Mesenchymal stem cell (in vitro differentiated cells and primary cell): ENCODE data around the gene NOTCH1.
A peak's percentile ranks its signal among the peaks of the same experiment; 100 is the strongest.

ENCODE experiments used
- DNase-seq: peaks from one replicate; pipeline ENCODE4 v3.0.0-alpha.2; 2013
- H2AFZ ChIP-seq: one replicate; pipeline ENCODE4 v1.6.1; 2013; ENCODE audit warnings: low read depth, mild to moderate bottlenecking, control low read depth, inconsistent platforms, low read length, moderate library complexity
- H2AK5ac ChIP-seq: 2 replicates; pipeline ENCODE4 v1.6.1; 2013; ENCODE audit warnings: low read length, moderate library complexity, mild to moderate bottlenecking, inconsistent platforms; ENCODE audit not compliant: severe bottlenecking
- H2BK120ac ChIP-seq: one replicate; pipeline ENCODE4 v1.6.1; 2013; ENCODE audit warnings: low read depth, mild to moderate bottlenecking, inconsistent platforms, low read length, moderate library complexity
- H2BK12ac ChIP-seq, 2 experiments: one replicate each; pipeline ENCODE4 v1.6.1; 2013; ENCODE audit warnings: inconsistent platforms in 2 of 2, low read length in 2 of 2, mild to moderate bottlenecking in 2 of 2, moderate library complexity in 2 of 2, control low read depth in 1 of 2
- H2BK15ac ChIP-seq: one replicate; pipeline ENCODE4 v1.6.1; 2013; ENCODE audit warnings: mild to moderate bottlenecking, low read depth, inconsistent platforms; ENCODE audit not compliant: poor library complexity, severe bottlenecking
- H2BK5ac ChIP-seq: 2 replicates; pipeline ENCODE4 v1.6.1; 2013; ENCODE audit warnings: low read depth, mild to moderate bottlenecking, low read length, control low read depth, inconsistent platforms; ENCODE audit not compliant: poor library complexity, severe bottlenecking
- H3K14ac ChIP-seq, 2 experiments: one replicate each; pipeline ENCODE4 v1.6.1; 2013; ENCODE audit warnings: inconsistent platforms in 2 of 2, low read length in 2 of 2, control low read depth in 1 of 2, mild to moderate bottlenecking in 1 of 2, moderate library complexity in 1 of 2
- H3K18ac ChIP-seq, 2 experiments: one replicate each; pipeline ENCODE4 v1.6.1; 2013; ENCODE audit warnings: inconsistent platforms in 2 of 2, low read length in 2 of 2, control low read depth in 1 of 2, low read depth in 1 of 2, mild to moderate bottlenecking in 1 of 2
- H3K23ac ChIP-seq, 2 experiments: one replicate each; pipeline ENCODE4 v1.6.1; 2013; ENCODE audit warnings: inconsistent platforms in 2 of 2, low read length in 2 of 2, mild to moderate bottlenecking in 2 of 2, moderate library complexity in 2 of 2, control low read depth in 1 of 2
- H3K27ac ChIP-seq: 2 replicates; pipeline ENCODE4 v1.5.1; 2013; ENCODE audit warnings: mild to moderate bottlenecking, moderate library complexity, low read length, control low read depth, inconsistent platforms; ENCODE audit not compliant: poor library complexity, severe bottlenecking
- H3K27me3 ChIP-seq, 2 experiments: 2 replicates each; pipeline versions ENCODE4 v1.6.1 to v1.7.0; 2013; ENCODE audit warnings: low read length in 2 of 2, mild to moderate bottlenecking in 2 of 2, moderate library complexity in 2 of 2, control low read depth in 1 of 2, inconsistent platforms in 1 of 2; ENCODE audit not compliant: control insufficient read depth in 1 of 2, insufficient read depth in 1 of 2
- H3K36me3 ChIP-seq, 2 experiments: 2 replicates each; pipeline versions ENCODE4 v1.6.1 to v1.7.0; 2013; ENCODE audit warnings: low read length in 2 of 2, control low read depth in 1 of 2, inconsistent platforms in 1 of 2, low read depth in 1 of 2, mild to moderate bottlenecking in 1 of 2; ENCODE audit not compliant: insufficient read depth in 2 of 2, control insufficient read depth in 1 of 2
- H3K4ac ChIP-seq, 2 experiments: one replicate each; pipeline ENCODE4 v1.6.1; 2013; ENCODE audit warnings: inconsistent platforms in 2 of 2, low read length in 2 of 2, mild to moderate bottlenecking in 2 of 2, moderate library complexity in 2 of 2, control low read depth in 1 of 2, low read depth in 1 of 2
- H3K4me1 ChIP-seq: 2 replicates; pipeline ENCODE4 v1.6.1; 2013; ENCODE audit warnings: low read depth, low read length, control low read depth; ENCODE audit not compliant: control insufficient read depth, insufficient read depth
- H3K4me2 ChIP-seq: 2 replicates; pipeline ENCODE4 v1.6.1; 2013; ENCODE audit warnings: low read length, mild to moderate bottlenecking, inconsistent platforms; ENCODE audit not compliant: poor library complexity, severe bottlenecking
- H3K4me3 ChIP-seq, 2 experiments: 2 replicates each; pipeline versions ENCODE4 v1.5.1 to v1.7.0; 2013; ENCODE audit warnings: low read length in 2 of 2, mild to moderate bottlenecking in 2 of 2, control low read depth in 1 of 2, low read depth in 1 of 2; ENCODE audit not compliant: insufficient read depth in 1 of 2
- H3K79me1 ChIP-seq: replicated peaks from 2 replicates; pipeline ENCODE4 v1.6.1; 2013; ENCODE audit warnings: mild to moderate bottlenecking, control low read depth, low read length, inconsistent platforms; ENCODE audit not compliant: poor library complexity, severe bottlenecking
- H3K9ac ChIP-seq: 2 replicates; pipeline ENCODE4 v1.7.0; 2013; ENCODE audit warnings: mild to moderate bottlenecking, low read length, moderate library complexity
- H3K9me3 ChIP-seq: 2 replicates; pipeline ENCODE4 v1.7.0; 2013; ENCODE audit warnings: mild to moderate bottlenecking, low read length; ENCODE audit not compliant: control insufficient read depth
- H4K8ac ChIP-seq: one replicate; pipeline ENCODE4 v1.6.1; 2013; ENCODE audit warnings: inconsistent platforms, mild to moderate bottlenecking, low read length, moderate library complexity
- H4K91ac ChIP-seq: one replicate; pipeline ENCODE4 v1.6.1; 2013; ENCODE audit warnings: mild to moderate bottlenecking, low read length, inconsistent platforms
- WGBS: methylation state at CpG from one replicate; pipeline ENCODE4 v1.1.7; 2013; ENCODE audit warnings: mixed read lengths; 5-methylcytosine and 5-hydroxymethylcytosine counted together

NOTCH1 gene

GRCh38 chr9:136459425-136459824 is 86.4 kb downstream of the NOTCH1 start:
- no peak overlapping the region for H3K4ac ChIP-seq
- H2BK15ac ChIP-seq, result no peak overlapping the region
- H3K23ac ChIP-seq, result no peak overlapping the region
- no peak overlapping the region for H2BK120ac ChIP-seq
- no peaks in the 10 kb centered on the region for H3K4me1 ChIP-seq
- H3K18ac ChIP-seq, result no peak overlapping the region
- no peak overlapping the region for H2BK5ac ChIP-seq
- no peak overlapping the region for H2AFZ ChIP-seq
- WGBS, result 96% methylated on average over 28 of the region's 28 CpGs
- no peak overlapping the region for H4K91ac ChIP-seq
- no peaks in the 10 kb centered on the region for H3K27me3 ChIP-seq
- no peak overlapping the region for H2BK12ac ChIP-seq
- peaks cover 59% of the 10 kb centered on the region for H3K79me1 ChIP-seq
- no peak for DNase-seq
- H2AK5ac ChIP-seq, result no peak overlapping the region
- no peak overlapping the region for H3K14ac ChIP-seq
- H3K9ac ChIP-seq, result no peak overlapping the region
- H4K8ac ChIP-seq, result no peak overlapping the region
- no peak overlapping the region for H3K27ac ChIP-seq
- H3K4me3 ChIP-seq, result no peak overlapping the region
- no peak overlapping the region for H3K4me2 ChIP-seq
- H3K9me3 ChIP-seq, result no peaks in the 10 kb centered on the region
- peaks cover 94 to 95% of the 10 kb centered on the region in 2 experiments for H3K36me3 ChIP-seq

- H4K8ac ChIP-seq, result no peak overlapping the region
- no peak overlapping the region for H2AK5ac ChIP-seq
- H3K14ac ChIP-seq, result no peak overlapping the region
- no peak overlapping the region for H3K18ac ChIP-seq
- H2BK120ac ChIP-seq, result no peak overlapping the region
- H3K4ac ChIP-seq, result no peak overlapping the region
- H2BK5ac ChIP-seq, result no peak overlapping the region
- no peak overlapping the region for H3K4me3 ChIP-seq
- H2AFZ ChIP-seq, result no peak overlapping the region
- H3K4me1 ChIP-seq, result no peaks in the 10 kb centered on the region
- no peaks in the 10 kb centered on the region for H3K27me3 ChIP-seq
- peaks cover 51% of the 10 kb centered on the region for H3K79me1 ChIP-seq
- H4K91ac ChIP-seq, result no peak overlapping the region
- no peak for DNase-seq
- H3K9me3 ChIP-seq, result no peaks in the 10 kb centered on the region
- no peak overlapping the region for H2BK12ac ChIP-seq
- H3K27ac ChIP-seq, result no peak overlapping the region
- no peak overlapping the region for H2BK15ac ChIP-seq
- WGBS, result 98% methylated on average over 24 of the region's 24 CpGs
- no peak overlapping the region for H3K4me2 ChIP-seq
- H3K9ac ChIP-seq, result no peak overlapping the region
- H3K23ac ChIP-seq, result no peak overlapping the region
- H3K36me3 ChIP-seq, result peaks cover 86 to 88% of the 10 kb centered on the region in 2 experiments
These were observed 88.5 kb downstream of the NOTCH1 start for GRCh38 chr9:136457326-136457725.

DNA sequence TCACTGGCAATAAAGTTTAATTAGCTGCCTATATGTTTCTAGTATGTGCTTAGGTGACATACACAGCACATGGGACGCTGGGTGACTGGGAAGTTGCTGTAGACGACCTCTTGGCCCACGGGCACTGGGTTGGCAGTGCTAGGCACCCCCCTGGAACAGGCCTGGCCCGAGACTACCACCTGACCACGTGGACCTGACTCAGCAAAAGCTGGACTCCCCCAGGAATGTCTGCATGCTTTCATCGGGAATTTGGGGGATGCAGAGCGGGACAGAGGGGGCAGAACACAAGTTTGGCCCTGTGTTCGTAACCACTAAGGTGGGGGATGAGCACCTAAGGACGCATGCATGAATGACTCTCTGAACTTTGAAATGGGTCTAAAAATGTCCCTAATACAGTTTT is 89.6 kb downstream of the NOTCH1 start:
- Histone ChIP-seq H2AFZ (no peak overlapping the region), H3K4me3 (no peak overlapping the region), H2BK12ac (no peak overlapping the region), H2BK15ac (no peak overlapping the region), H3K27ac (no peak overlapping the region), H2AK5ac (no peak overlapping the region), H3K9ac (no peak overlapping the region), H3K14ac (no peak overlapping the region), H3K18ac (no peak overlapping the region), H4K8ac (no peak overlapping the region), H3K79me1 (peaks cover 49% of the 10 kb centered on the region), H3K9me3 (no peaks in the 10 kb centered on the region), H3K27me3 (no peaks in the 10 kb centered on the region), H3K23ac (no peak overlapping the region), H3K4me2 (no peak overlapping the region), H2BK5ac (no peak overlapping the region), H2BK120ac (no peak overlapping the region), H4K91ac (no peak overlapping the region), H3K4ac (no peak overlapping the region), H3K36me3 (peaks cover 80 to 87% of the 10 kb centered on the region in 2 experiments), H3K4me1 (no peaks in the 10 kb centered on the region)
- DNase-seq, result no peak
- WGBS, result 97% methylated on average over 9 of the region's 9 CpGs

- Histone ChIP-seq H3K9me3 (no peaks in the 10 kb centered on the region), H2BK120ac (no peak overlapping the region), H2AFZ (no peak overlapping the region), H3K23ac (no peak overlapping the region), H2BK5ac (no peak overlapping the region), H3K14ac (no peak overlapping the region), H2BK12ac (no peak overlapping the region), H3K9ac (no peak overlapping the region), H2BK15ac (no peak overlapping the region), H3K27ac (no peak overlapping the region), H3K18ac (no peak overlapping the region), H3K36me3 (peaks cover 80 to 88% of the 10 kb centered on the region in 2 experiments), H3K27me3 (no peaks in the 10 kb centered on the region), H3K4me2 (no peak overlapping the region), H4K8ac (no peak overlapping the region), H3K4ac (no peak overlapping the region), H2AK5ac (no peak overlapping the region), H3K4me1 (no peaks in the 10 kb centered on the region), H3K79me1 (peaks cover 51% of the 10 kb centered on the region), H3K4me3 (no peak overlapping the region), H4K91ac (peak overlapping the region; percentile 28)
- 95% methylated on average over 43 of the region's 43 CpGs for WGBS
- DNase-seq, result no peak
These were observed 90.5 kb downstream of the NOTCH1 start for GRCh38 chr9:136455043-136456002.
